ENCODE measurements around the gene INHBC.

DNA sequence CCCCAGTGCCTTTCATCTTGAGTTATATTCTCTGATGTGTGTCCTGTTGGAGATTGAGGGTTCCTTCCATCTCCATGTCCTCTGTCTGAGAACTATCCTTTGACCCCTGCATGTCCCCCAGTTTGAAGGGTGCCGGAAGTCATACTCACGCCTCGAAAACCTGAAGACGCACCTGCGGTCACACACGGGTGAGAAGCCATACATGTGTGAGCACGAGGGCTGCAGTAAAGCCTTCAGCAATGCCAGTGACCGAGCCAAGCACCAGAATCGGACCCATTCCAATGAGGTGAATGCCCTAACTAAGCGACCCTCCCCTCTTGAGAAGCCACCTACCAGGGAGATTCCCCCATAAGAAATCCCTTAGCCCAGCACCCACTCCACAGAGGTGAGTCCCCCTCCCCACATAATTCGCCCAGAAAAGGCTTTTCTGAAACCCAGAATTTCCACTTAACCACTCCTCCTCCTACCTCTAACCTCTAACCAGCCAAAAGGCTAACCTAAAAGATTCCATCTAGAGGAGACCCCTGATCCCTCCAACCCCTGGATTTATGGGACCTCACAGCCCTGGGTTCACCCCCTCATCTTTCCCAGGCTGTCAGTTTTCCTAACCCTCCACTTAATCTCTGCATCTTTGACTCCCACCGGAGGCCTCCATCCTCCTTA lies 32.8 kb downstream of the INHBC start:
- TF ChIP-seq YY1 (IDR thresholded peaks at IDR 0.05; ENCODE audit: insufficient read depth, insufficient read length) (no peak), ZNF274 (IDR thresholded peaks at IDR 0.05; ENCODE audit: low read depth, low read length) (no peak)

Measured in NT2/D1 (cell line).